NCI-H526 treated with DMSO at 0.1 percent for 48 hours (cell line): ENCODE data around the gene PDE9A.
"Not testable (repeated sequence)": the region's sequence is repeated elsewhere in the genome, so short reads cannot be mapped to it uniquely, and the experiment has no call there.

Source experiments
- DNase-seq: peaks from one replicate; lab custom pipeline; 2025; lab: John Stamatoyannopoulos, UW

Gene PDE9A

DNA sequence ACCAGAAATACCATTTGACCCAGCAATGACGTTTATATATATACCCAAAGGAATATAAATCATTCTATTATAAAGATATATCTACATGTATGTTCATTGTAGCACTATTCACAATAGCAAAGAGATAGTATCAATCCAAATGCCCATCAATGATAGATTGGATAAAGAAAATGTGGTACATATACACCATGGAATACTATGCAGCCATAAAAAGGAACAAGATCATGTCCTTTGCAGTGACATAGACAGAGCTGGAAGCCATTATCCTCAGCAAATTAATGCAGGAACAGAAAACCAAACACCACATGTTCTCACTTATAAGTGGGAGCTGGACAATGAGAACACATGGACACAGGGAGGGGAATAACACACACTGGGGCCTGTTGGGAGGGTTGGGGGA is 55.5 kb downstream of the PDE9A start:
- DNase-seq: not testable (repeated sequence)

DNA sequence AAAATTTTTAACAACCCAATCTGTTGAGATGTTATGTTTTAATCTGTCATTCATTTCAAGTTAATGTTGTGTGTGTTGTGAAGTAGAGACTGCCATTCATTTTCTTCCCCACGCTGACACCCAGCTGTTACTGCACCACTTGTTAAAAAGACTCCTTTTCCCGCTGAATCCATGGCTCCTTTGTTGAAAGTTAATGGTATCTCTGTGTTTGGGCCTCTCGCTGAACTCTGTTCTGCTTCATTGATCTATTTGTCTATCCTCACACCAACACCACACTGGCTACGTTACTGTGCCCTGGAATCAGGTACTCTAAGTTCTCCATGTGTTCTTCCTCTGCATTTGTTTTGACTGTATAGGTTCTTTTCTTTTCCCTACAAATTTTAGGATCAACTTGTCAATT is 58.2 kb downstream of the PDE9A start:
- peak; percentile 74 for DNase-seq

DNA sequence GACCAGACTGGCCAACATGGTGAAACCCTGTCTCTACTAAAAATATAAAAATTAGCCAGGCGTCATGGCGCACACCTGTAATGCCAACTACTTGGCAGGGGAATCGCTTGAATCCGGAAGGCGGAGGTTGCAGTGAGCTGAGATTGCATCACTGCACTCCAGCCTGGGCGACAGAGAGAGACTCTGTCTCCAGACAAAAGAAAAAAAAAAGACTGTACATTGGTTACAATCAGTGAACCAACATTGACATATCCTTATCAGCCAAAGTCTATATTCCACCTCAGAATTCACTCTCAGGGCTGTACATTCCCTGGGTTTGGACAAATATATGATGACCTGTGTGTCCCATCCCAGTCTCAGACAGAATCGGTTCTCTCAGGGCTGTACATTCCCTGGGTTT is 62.0 kb downstream of the PDE9A start:
- DNase-seq: not testable (repeated sequence)

DNA sequence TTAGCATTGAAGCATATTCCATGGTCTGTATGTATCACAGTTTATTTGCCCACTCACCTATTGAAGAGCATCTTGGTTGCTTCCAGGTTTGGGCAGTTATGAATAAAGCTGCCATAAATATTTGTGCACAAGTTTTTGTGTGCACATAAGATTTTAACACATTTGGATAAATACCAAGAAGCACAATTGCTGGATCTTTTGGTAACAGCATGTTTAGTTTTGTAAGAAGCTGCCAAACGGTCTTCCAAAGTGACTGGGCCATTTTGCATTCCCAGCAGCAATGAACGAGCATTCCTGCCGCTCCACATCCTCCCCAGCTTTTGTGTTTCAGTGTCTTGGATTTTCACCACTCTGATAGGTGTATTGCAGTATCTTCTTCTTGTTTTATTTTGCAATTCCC is 62.7 kb downstream of the PDE9A start:
- no peak for DNase-seq

DNA sequence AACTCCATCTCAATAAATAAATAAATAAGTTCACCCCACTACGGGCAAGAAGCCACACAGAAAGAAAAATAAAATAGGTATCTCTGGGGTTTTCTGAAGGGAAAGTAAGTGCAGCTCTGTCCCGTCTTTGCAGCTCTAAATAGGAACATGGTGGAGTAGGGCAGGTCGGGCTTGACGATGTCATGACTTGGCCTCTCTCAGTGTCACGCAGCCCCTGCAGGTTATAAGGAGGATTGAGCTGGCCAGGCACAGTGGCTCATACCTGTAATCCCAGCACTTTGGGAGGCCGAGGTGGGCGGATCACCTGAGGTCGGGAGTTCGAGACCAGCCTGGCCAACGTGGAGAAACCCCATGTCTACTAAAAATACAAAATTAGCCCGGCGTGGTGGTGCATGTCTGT is 67.1 kb downstream of the PDE9A start:
- not testable (repeated sequence) for DNase-seq

DNA sequence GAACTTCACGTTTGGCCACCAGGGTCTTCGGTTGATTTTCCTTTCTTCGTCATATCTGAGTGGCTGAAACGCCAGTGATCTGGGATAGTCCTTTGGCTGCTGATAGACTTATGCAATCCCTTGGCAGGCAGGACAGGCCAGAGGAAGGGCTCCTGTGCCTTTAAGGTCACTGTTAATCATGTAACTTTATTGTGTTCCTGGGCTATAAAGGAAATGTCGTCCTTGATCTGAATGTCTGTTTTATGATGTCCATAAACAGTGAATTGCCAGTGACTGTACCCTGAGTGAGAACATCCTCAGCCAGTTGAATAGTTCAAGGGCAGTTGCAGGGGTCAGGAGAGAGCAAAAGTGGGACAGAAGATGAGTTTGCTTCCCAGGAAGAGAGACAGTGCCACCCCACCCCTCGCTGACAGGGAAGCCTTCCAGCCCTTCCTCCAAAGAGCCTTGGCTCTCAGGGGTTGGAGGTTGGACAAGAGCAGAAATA is 68.0 kb downstream of the PDE9A start:
- DNase-seq: no peak

DNA sequence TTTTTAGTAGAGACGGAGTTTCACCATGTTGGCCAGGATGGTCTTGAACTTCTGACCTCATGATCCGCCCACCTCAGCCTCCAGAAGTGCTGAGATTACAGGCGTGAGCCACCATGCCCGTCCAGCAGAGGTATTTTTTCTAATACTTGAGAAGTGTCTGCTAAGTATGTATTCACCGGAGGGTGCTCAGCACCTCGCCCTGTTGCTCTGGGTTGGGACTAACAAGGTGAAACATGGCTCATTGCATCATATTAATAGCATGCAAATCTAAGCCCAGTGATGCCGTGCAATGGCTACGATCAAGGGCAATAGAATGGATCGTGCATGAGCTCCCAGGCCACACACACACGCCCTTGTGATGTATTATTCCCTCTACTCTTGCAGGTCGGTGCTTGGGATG is 68.7 kb downstream of the PDE9A start:
- DNase-seq: peak; percentile 89

DNA sequence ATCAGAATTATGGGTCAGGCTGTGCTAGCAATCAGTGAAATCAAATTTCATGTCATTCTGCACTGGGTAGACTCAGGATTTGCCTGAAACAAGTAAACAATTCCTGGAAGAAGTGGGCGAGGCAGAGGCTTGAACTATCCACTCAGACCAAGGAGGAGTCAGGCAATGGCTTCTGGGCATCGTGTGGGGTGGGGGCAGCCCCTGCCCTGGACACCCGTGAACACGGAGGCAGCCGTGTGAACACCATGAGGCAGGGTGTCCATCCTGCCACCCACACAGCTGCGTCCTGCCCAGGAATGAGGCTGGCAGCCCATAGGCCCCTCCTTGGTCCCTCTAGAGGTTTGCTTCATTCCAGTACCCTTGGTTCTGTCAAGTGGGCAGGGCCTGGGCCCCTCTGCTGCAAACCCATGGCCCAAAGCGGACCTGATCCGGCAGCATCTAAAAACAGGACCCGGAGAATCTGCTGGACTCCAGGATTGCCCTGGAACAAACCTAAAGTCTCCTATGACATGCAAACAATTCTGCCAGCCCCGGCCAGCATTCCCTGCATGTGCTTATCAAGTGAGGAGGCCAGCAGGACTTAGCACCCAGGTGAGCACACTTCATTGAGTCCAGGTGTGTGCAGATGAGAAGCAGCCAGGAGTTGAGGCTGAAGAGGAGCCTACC is 69.5 kb downstream of the PDE9A start:
- DNase-seq: no peak

DNA sequence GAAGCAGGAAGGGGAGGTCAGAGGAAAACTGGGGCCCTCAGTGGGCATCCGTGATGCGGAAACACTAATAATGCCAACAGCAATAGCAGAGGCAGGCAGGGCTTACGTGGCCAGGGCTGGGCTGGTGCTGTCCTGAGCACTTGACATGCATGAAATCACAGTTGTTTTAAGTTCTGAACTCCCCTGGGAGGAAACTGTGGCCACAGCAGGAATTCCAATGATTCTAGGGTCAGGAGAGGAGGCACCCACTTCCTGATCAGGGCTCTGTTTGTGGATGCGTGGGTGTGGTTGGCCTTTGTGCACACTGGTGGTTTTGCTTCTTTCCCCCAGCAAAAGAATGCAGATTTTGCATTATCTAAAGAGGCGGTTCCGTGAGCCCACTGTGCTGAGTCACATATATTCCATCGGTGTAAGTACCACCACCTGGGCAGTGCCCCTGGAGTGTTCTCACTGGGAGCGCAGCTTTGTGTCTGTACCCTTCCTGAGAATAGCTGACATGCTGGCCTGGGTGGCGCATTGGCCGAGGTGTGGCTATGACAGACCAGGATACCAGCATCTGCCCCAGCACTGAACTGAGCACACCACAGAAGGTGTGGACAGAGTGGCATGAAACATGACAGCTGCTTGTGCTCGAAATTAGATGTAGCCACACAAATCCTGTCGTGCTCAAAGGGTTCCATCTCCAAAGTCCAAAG is 71.0 kb downstream of the PDE9A start:
- no peak for DNase-seq

DNA sequence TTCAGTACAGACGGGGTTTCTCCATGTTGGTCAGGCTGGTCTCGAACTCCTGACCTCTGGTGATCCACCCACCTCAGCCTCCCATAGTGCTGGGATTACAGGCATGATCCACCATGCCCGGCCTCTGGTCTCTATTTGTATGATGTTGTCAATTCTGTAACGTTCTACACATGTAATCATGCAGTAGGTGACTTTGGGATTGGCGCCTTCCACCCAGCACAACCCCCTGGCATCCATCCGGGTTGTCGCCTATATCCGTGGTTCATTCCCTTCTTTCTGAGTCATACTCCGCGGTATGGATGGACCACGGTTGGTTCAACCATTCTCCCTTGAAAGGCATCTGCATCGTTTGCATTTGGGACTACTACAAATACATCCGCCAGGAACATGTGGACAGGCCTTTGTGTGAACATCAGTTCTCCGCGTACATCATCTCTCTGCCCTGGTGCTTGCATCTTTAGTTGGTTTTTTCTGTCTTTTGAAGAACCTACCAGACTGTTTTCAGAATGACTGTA is 72.1 kb downstream of the PDE9A start:
- DNase-seq: no peak

DNA sequence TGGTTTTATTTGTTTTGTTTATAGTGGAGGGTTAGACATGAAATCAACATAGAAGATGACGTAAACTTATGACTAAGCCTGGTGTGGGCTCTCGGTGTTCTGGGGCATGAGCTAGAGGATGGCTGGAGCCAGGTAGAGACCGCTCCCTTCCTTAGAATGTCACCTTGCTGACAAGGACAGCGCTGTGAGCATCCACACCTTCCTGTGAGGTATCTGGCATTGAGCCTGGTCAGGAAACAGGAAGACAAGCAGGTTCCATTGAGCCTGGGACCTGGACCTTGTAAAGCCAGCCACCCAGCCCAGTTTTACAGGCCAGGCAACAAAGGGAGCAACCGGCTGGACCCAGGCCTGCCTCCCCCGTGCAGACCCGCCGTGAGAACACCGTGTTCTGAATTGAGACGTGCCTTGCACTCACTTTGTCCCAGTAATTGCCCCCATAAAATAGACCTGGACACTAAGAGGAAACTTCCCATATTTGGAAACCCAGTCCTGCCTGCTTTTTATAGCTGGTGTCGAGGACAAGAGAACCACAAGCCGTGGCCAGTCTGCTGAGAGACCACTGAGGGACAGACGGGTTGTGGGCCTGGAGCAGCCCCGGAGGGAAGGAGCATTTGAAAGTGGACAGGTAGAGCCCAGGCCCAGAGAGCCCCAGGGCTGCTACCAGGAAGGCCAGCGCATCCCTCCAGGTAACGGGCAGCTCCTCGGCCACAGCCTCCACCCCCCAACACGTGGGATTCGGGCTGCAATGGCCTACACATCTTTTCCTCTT is 78.0 kb downstream of the PDE9A start:
- DNase-seq: no peak

DNA sequence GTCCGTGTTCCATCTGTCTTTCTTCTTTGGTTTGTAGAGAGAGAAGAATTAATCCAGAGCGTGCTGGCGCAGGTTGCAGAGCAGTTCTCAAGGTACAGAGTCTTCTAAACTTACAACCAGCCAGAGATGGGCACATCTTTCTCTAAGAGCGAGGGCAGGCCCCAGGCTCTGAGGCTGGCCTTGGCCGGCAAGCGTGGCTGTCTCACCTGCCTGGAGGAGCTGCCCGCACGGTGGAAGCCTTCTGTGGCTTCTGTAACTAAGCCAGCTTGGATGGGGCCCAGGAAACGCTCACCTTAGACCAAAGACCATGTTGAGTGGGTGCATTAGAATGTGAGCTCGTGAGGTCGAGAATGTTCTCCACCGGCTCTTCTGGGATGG is 78.6 kb downstream of the PDE9A start:
- no peak for DNase-seq

DNA sequence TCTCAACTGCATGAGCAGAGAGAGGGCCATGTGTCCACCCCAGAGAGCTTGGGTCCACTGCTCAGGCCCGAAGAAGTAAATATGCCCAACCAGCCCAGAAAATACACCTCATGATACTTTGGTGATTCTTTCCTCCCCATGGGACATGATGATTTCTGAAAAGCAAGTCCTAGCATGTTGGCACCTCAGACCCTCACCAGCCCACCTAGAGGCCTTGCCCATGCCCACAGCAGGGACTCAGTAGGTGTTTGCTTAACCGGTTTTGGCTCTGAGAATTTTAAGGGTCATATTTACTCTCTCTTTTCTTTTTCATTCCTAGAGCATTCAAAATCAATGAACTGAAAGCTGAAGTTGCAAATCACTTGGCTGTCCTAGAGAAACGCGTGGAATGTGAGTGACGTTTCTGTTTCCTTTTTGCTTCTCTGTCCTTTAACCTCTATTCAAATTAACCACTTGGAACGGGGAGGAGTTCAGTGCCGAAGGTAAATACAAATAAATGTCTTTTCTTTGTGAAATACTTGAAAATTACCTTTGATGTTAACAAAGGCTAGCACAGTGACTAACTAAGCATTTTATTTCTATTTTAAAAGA is 79.7 kb downstream of the PDE9A start:
- DNase-seq: no peak

DNA sequence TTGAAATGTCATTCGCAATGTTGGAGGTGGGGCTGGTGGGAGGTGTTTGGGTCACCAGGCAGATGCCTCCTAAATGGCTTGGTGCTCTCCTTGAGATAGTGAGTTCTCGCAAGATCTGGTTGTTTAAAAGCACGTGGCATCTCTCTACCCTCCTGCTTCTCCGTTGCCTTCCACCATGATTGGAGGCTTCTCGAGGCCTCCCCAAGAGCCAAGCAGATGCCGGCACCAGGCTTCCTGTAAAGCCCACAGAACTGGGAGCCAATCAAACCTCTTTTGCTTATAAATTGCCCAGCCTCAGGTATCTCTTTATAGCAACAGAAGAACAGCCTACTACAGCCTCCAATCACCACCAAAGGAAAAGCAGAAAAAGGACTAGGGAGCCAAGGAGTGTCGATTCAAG is 80.5 kb downstream of the PDE9A start:
- no peak for DNase-seq

DNA sequence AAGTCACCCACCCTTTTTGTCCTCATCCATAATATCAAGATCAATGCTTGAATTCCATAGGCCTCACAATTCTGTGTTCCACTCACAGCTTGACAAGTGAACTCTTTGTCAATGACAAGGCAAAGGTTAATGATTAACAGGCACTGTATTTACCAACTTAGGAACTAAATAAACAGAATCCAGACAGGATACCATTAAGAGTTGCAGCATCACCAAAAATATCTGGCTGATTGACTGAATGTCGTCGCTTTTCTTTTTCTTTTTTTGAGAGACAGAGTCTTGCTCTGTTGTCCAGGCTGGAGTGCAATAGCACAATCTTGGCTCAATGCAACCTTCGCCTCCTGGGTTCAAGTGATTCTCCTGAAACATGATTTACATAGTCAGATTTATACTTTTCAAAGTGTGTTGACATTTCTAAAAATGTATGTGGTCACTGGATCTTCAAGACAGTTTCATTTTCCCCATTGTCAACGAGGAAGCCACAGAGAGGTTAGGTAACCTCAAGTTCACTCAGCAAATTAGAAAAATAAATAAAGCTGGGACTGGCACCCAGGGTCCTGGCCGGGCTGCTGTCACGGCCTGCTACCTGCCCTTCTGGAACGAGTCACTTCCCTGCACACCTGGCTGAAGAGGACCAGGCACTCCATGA is 81.0 kb downstream of the PDE9A start:
- peak; percentile 51 for DNase-seq

DNA sequence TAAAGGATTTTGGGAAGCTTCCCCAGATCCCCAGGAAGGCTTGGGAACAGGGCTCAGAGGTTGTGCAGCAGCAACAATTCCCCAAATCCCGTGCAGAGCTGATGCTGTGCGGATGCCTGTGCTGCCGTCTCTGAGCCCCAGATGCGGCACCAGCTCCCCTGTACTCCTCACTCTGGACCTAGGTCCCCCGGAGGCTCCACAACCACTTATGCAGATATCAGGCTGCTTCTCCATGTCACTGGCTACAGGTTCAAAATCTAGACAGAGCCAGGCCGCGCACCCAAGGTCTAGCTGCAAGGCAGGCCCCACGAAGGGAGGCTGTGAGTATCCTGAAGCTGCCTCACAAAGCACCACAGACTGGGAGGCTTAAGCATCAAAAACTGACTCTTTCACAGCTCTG is 81.6 kb downstream of the PDE9A start:
- DNase-seq: no peak

DNA sequence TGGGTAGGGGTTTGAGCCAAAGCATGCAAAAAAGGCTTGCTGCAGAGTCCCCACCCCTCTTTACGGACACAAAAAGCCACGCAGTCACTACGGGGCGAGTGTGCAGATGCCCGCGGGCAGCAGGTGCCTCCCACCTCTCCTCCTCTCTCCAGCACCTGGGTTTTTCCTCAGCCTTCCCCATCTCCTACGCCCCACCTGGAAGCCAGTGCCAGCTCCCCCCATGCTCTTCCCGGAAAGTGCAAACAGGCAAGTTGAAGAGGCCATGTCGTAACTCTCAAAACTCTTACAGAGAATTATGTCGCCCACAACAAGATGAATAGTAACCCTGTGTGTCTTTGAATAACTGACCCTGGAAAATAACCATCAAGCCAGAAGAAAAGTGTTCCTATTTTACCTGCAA is 82.5 kb downstream of the PDE9A start:
- DNase-seq: no peak

DNA sequence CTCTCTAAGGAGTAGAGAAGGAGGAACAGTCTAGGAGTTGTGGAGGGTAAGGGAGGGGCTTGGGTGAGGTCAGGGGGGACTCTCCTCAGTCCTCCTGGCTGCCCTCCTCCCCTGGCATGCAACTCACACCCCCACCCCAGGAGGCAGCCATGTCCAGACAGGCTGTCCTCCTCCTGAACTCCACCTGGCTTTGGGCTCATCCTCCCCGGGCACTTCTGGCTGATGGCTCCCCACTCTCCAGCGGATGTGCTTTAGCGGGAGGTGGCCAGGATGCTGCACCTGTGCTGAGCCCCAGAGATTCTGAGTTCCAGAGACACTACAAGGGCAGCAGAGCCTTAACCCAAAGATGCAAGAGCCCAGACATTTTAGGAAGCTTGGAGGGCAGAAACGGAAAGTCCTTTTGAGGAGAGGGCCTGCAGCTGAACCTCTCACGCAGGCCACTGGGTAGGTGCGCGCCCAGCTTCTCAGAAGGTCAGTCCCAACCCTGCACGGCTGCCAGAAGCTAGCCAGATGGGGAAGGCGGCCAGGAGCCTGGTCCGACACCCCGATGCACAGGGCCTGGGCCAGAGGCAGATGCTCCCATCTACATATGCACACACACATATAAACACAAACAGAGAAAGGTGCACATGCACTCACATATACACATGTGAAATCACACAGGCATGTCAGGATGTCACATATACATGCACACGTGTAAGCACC is 83.4 kb downstream of the PDE9A start:
- no peak for DNase-seq

DNA sequence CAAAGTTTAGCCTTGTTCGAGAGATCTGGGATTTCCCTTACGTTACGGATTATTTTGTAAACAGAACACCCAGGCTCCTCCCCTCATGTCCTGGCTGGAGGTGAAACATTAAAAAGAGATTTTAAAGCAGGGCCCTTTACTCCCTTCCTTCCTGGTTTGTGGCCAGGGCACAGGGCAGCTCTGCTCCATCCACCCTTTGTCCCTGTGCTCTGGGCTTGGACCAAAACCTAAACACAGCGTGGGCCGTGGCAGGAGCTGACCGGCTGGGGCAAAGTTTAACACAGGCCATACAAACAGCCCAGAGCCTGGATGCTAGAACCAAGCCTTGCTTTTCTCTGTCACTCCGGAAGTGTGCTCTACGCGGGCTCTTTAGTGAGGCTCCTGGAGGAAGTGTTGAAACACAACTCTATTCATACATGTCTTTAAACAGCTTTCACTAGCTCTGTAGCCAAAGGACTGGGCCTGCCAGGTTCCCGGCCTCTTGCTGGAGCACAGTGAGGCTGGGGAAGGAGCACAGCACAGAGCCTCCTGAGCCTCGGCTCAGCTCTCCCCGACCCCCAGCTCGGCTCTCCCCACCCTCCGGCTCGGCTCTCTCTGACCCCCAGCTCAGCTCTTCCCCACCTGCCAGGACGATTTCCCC is 84.7 kb downstream of the PDE9A start:
- DNase-seq: no peak

DNA sequence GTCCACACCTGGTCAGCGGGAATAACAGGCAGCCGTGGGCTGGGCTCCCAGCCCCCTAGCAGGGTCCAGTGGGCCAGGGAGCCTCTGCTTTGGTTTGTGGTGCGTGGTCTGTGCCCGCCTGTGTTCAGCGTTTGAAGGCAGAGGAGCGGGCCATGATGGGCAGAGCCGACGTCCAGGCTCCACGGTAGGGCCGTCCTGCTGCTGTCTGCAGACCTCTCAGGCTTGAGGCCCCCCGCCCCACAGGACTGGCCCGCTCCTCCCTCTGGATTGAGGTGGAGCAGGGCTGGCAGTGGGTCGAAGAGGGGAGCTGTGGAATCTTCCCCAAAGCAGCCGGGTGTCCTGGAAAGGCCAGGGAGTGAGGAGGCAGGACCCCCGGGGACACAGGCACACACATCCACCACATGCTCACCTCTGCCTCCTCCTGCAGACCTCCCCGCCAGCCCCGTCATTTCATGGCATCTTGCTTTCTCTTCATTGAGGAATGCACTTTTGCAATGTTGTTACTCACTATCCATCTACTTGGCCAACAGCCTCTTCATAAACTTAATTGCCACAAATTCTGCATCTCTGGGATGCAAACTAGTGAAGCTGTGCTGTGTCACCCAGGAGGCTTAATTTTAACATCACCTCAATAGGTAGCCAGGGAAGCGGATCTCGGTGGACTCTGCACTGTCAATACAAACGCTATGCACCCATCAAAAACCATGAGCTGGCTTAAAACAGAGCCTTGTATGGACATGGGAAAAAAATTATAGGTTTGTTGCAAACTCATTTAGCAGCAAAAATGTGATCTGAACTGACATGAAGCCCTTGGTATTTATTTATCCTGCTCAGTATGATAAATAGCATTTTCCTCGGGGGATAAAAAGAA is 85.9 kb downstream of the PDE9A start:
- DNase-seq: no peak
